Mesothelial cell of epicardium (in vitro differentiated cells): ENCODE data around the gene BTBD1. TPM values are rescaled to one million over a fixed set of nuclear protein-coding genes. Genes with fewer than 3 reads are reported as not detected.

Source experiments
- DNase-seq, 2 experiments: peaks; one replicate each; pipeline ENCODE4 v3.0.0; 2021; ENCODE audit warnings: low spot score in 2 of 2; ENCODE audit not compliant: unreplicated experiment in 2 of 2
- H3K27ac Mint-ChIP-seq: 2 replicates; pipeline ENCODE4 v1.8.0; 2021; ENCODE audit warnings: mixed read lengths
- H3K27me3 Mint-ChIP-seq: 2 replicates; pipeline ENCODE4 v1.8.0; 2021; ENCODE audit warnings: low read depth, mixed read lengths
- H3K36me3 Mint-ChIP-seq: 2 replicates; pipeline ENCODE4 v1.8.0; 2021; ENCODE audit warnings: mixed read lengths
- H3K4me1 Mint-ChIP-seq: 2 replicates; pipeline ENCODE4 v1.8.0; 2021; ENCODE audit warnings: mixed read lengths
- H3K4me3 Mint-ChIP-seq: 2 replicates; pipeline ENCODE4 v1.8.0; 2021; ENCODE audit warnings: mild to moderate bottlenecking, moderate library complexity, mixed read lengths
- H3K9me3 Mint-ChIP-seq: 2 replicates; pipeline ENCODE4 v1.8.0; 2021; ENCODE audit warnings: mixed read lengths
- CTCF ChIP-seq: fragments of 200-600 bp; sonication (generic); IDR thresholded peaks from one replicate; pipeline ENCODE4 v1.5.0; 2021; ENCODE audit warnings: antibody characterized with exemption; ENCODE audit not compliant: unreplicated experiment
- microRNA-seq: library from miRNA; unstranded; fragments of <30 nt; microRNA quantifications from one replicate; pipeline ENCODE4 v1.2.0, GENCODE V29; 2021; ENCODE audit warnings: inconsistent platforms, mixed read lengths
- total RNA-seq: library from RNA; stranded (reverse); gene quantifications from 3 replicates; pipeline ENCODE4 v1.2.1, GENCODE V29; 2021

Gene BTBD1
- total RNA-seq, 1 donor from 2014 or later = 33.4 TPM

GRCh38 chr15:82968066-82968465 is 99.0 kb downstream of the BTBD1 start:
- no peak for DNase-seq
- Mint-ChIP-seq H3K4me1 (peaks cover 3% of the 10 kb centered on the region), H3K9me3 (no peaks in the 10 kb centered on the region), H3K4me3 (no peak overlapping the region), H3K36me3 (no peaks in the 10 kb centered on the region), H3K27me3 (no peaks in the 10 kb centered on the region), H3K27ac (no peak overlapping the region)
- no peak for TF ChIP-seq CTCF

- Mint-ChIP-seq H3K27me3 (no peaks in the 10 kb centered on the region), H3K27ac (no peak overlapping the region), H3K4me3 (no peak overlapping the region), H3K4me1 (peaks cover 3% of the 10 kb centered on the region), H3K36me3 (no peaks in the 10 kb centered on the region), H3K9me3 (no peaks in the 10 kb centered on the region)
- no peak for DNase-seq
- TF ChIP-seq CTCF = no peak
Observed at GRCh38 chr15:82966671-82967071, 100.4 kb downstream of the BTBD1 start.

Small RNA genes within 50 kb of the gene (microRNA-seq; reads per million reads assigned to microRNA genes)
- gene MIR4515 = 1.2 reads per million

Other genes starting within 250 kb of the BTBD1 start
- 12.5 to 15.9 TPM (median 12.8 TPM) in 3 replicates for gene HOMER2, start 114.5 kb downstream of the BTBD1 start, total RNA-seq
- gene RAMAC, start 81.0 kb downstream of the BTBD1 start, total RNA-seq = 30.7 to 33.0 TPM (median 32.2 TPM) in 3 replicates
- 15.8 to 21.2 TPM (median 18.4 TPM) in 3 replicates for gene C15orf40, start 55.6 kb downstream of the BTBD1 start, total RNA-seq
- gene TM6SF1, start 40.4 kb upstream of the BTBD1 start, total RNA-seq = not detected in 3 replicates
- gene HDGFL3, start 140.6 kb upstream of the BTBD1 start, total RNA-seq = 92.2 to 97.2 TPM (median 95.7 TPM) in 3 replicates
- gene BNC1, start 217.4 kb upstream of the BTBD1 start, total RNA-seq = 49.5 to 54.0 TPM (median 50.9 TPM) in 3 replicates